HEK293 (cell line): ENCODE data around the gene MPZL2.

Source experiments
- CTCF ChIA-PET: fragments of 350-600 bp; formaldehyde crosslinking; extraction: SDS; loops from one replicate; lab custom pipeline; 2021; ENCODE audit warnings: antibody characterized with exemption; lab: Yijun Ruan, JAX
- POLR2A ChIA-PET: fragments of 300-600 bp; formaldehyde crosslinking; extraction: SDS; loops from one replicate; lab custom pipeline; 2020; ENCODE audit warnings: antibody characterized with exemption, inconsistent platforms; lab: Yijun Ruan, JAX
- H3K27ac ChIP-seq: fragments of 200-500 bp; sonication (Bioruptor generic); 2 replicates; pipeline ENCODE4 v1.5.1; 2014; ENCODE audit warnings: low read depth, low read length, control low read depth, inconsistent platforms; ENCODE audit errors: extremely low read depth
- H3K36me3 ChIP-seq, 2 experiments: fragments of 200-500 bp in 1 of 2; sonication (Bioruptor generic) in 1 of 2; 1 replicate in 1 of 2; 2 replicates in 1 of 2; pipeline ENCODE4 v1.5.1; 2014 to 2017; ENCODE audit warnings: inconsistent platforms in 2 of 2, low read length in 2 of 2; ENCODE audit not compliant: control insufficient read depth in 2 of 2, insufficient read depth in 1 of 2
- H3K4me1 ChIP-seq: fragments of 200-500 bp; sonication (Bioruptor generic); 2 replicates; pipeline ENCODE4 v1.5.1; 2014; ENCODE audit warnings: mild to moderate bottlenecking, low read length, inconsistent platforms; ENCODE audit not compliant: control insufficient read depth, insufficient read depth
- H3K4me3 ChIP-seq: 2 replicates; pipeline ENCODE4 v1.5.1; 2011; ENCODE audit warnings: low read depth, mild to moderate bottlenecking, control low read depth, low read length, moderate library complexity
- H3K9me3 ChIP-seq: fragments of 200-500 bp; sonication (Bioruptor generic); 2 replicates; pipeline ENCODE4 v1.5.1; 2014; ENCODE audit warnings: low read depth, low read length, inconsistent platforms; ENCODE audit not compliant: control insufficient read depth, insufficient read depth
- BCL11B ChIP-seq: fragments of 450-650 bp; formaldehyde crosslinking; IDR thresholded peaks from 2 replicates; pipeline ENCODE4 v1.5.1; 2016; ENCODE audit warnings: low read depth, missing biosample characterization, missing genetic modification characterization
- GLIS1 ChIP-seq: fragments of 450-650 bp; formaldehyde crosslinking; IDR thresholded peaks from 2 replicates; pipeline ENCODE4 v1.5.1; 2016; ENCODE audit warnings: missing biosample characterization, missing genetic modification characterization
- MYNN ChIP-seq: fragments of 450-650 bp; formaldehyde crosslinking; IDR thresholded peaks from 2 replicates; pipeline ENCODE4 v1.5.1; 2016; ENCODE audit warnings: missing biosample characterization, missing genetic modification characterization, borderline replicate concordance
- RBAK ChIP-seq: fragments of 450-650 bp; formaldehyde crosslinking; IDR thresholded peaks from 2 replicates; pipeline ENCODE4 v1.5.1; 2016; ENCODE audit warnings: missing biosample characterization, missing genetic modification characterization
- REST ChIP-seq: fragments of 450-650 bp; formaldehyde crosslinking; IDR thresholded peaks from 2 replicates; pipeline ENCODE4 v1.5.1; 2016; ENCODE audit warnings: missing biosample characterization, missing genetic modification characterization
- SALL2 ChIP-seq: fragments of 450-650 bp; formaldehyde crosslinking; IDR thresholded peaks from 2 replicates; pipeline ENCODE4 v1.5.0; 2017; ENCODE audit warnings: missing biosample characterization, mild to moderate bottlenecking, missing genetic modification characterization, borderline replicate concordance
- SP3 ChIP-seq: fragments of 450-650 bp; formaldehyde crosslinking; IDR thresholded peaks from 2 replicates; pipeline ENCODE4 v1.5.1; 2016; ENCODE audit warnings: missing biosample characterization, missing genetic modification characterization
- ZNF140 ChIP-seq: fragments of 450-650 bp; formaldehyde crosslinking; IDR thresholded peaks from 2 replicates; pipeline ENCODE4 v1.5.1; 2016; ENCODE audit warnings: missing biosample characterization, missing genetic modification characterization
- ZNF23 ChIP-seq: fragments of 450-650 bp; formaldehyde crosslinking; IDR thresholded peaks from 2 replicates; pipeline ENCODE4 v1.5.1; 2016; ENCODE audit warnings: missing biosample characterization, missing genetic modification characterization, borderline replicate concordance
- ZNF366 ChIP-seq: fragments of 450-650 bp; formaldehyde crosslinking; conservative IDR thresholded peaks from 2 replicates; pipeline ENCODE4 v1.5.1; 2016; ENCODE audit warnings: missing biosample characterization, missing genetic modification characterization
- ZNF488 ChIP-seq: fragments of 450-650 bp; formaldehyde crosslinking; IDR thresholded peaks from 2 replicates; pipeline ENCODE4 v1.5.1; 2016; ENCODE audit warnings: missing biosample characterization, missing genetic modification characterization
- ZNF501 ChIP-seq: fragments of 450-650 bp; formaldehyde crosslinking; IDR thresholded peaks from 2 replicates; pipeline ENCODE4 v1.5.1; 2016; ENCODE audit warnings: missing biosample characterization, missing genetic modification characterization
- ZNF558 ChIP-seq: fragments of 450-650 bp; formaldehyde crosslinking; IDR thresholded peaks from 2 replicates; pipeline ENCODE4 v1.5.1; 2016; ENCODE audit warnings: missing biosample characterization, missing genetic modification characterization
- ZNF585B ChIP-seq: fragments of 450-650 bp; formaldehyde crosslinking; IDR thresholded peaks from 2 replicates; pipeline ENCODE4 v1.5.1; 2016; ENCODE audit warnings: missing biosample characterization, missing genetic modification characterization
- ZNF621 ChIP-seq: fragments of 450-650 bp; formaldehyde crosslinking; IDR thresholded peaks from 2 replicates; pipeline ENCODE4 v1.5.1; 2017; ENCODE audit warnings: missing biosample characterization, missing genetic modification characterization
- ZNF645 ChIP-seq: fragments of 450-650 bp; formaldehyde crosslinking; IDR thresholded peaks from 2 replicates; pipeline ENCODE4; 2016; ENCODE audit warnings: missing biosample characterization, missing genetic modification characterization
- ZNF747 ChIP-seq: fragments of 450-650 bp; formaldehyde crosslinking; IDR thresholded peaks from 2 replicates; pipeline ENCODE4 v1.5.1; 2016; ENCODE audit warnings: missing biosample characterization, missing genetic modification characterization
- ZNF785 ChIP-seq: fragments of 450-650 bp; formaldehyde crosslinking; IDR thresholded peaks from 2 replicates; pipeline ENCODE4 v1.5.1; 2016; ENCODE audit warnings: missing biosample characterization, missing genetic modification characterization
- ZSCAN18 ChIP-seq: fragments of 450-650 bp; formaldehyde crosslinking; IDR thresholded peaks from 2 replicates; pipeline ENCODE4 v1.5.1; 2016; ENCODE audit warnings: missing biosample characterization, missing genetic modification characterization

The MPZL2 gene

GRCh38 chr11:118212781-118213191 is 51.3 kb downstream of the MPZL2 start:
- ChIA-PET CTCF (interaction anchor here (0.6 to 4.7 kb wide), 3 partner anchors 14 to 273 kb away, joined by 3 to 30 read pairs (median 4); no protein-coding TSS in a partner anchor), POLR2A (no interaction called here)
- H3K4me1 ChIP-seq: no peaks in the 10 kb centered on the region
- H3K9me3 ChIP-seq: no peaks in the 10 kb centered on the region
- H3K4me3 ChIP-seq: no peak overlapping the region
- TF ChIP-seq ZNF558 (tag by site-specific recombination): no peak
- H3K27ac ChIP-seq: no peak overlapping the region
- no peaks in the 10 kb centered on the region for H3K36me3 ChIP-seq

- Histone ChIP-seq H3K27ac (no peak overlapping the region), H3K4me3 (no peak overlapping the region), H3K4me1 (no peaks in the 10 kb centered on the region), H3K9me3 (no peaks in the 10 kb centered on the region), H3K36me3 (no peaks in the 10 kb centered on the region)
- ChIA-PET CTCF (interaction anchor here (1.0 to 4.7 kb wide), 5 partner anchors 10 to 141 kb away, joined by 4 to 31 read pairs (median 5); no protein-coding TSS in a partner anchor), POLR2A (no interaction called here)
- TF ChIP-seq MYNN (tag by site-specific recombination) (no peak), GLIS1 (tag by site-specific recombination) (no peak), ZNF23 (no peak), ZNF501 (no peak), ZNF488 (tag by site-specific recombination) (no peak), SALL2 (no peak), ZNF645 (tag by site-specific recombination) (no peak), ZNF366 (tag by site-specific recombination) (no peak), ZSCAN18 (tag by site-specific recombination) (no peak), SP3 (tag by site-specific recombination) (no peak), ZNF585B (tag by site-specific recombination) (no peak), ZNF747 (tag by site-specific recombination) (no peak), ZNF785 (tag by site-specific recombination) (no peak), RBAK (no peak), BCL11B (tag by site-specific recombination) (no peak), ZNF621 (tag by site-specific recombination) (no peak), REST (tag by site-specific recombination) (no peak), ZNF140 (tag by site-specific recombination) (no peak)
These were observed 51.9 kb downstream of the MPZL2 start for GRCh38 chr11:118212131-118212725.
